MM.1S (cell line): ENCODE measurements around the gene LARGE1.

Experiments used
- CTCF ChIP-seq: fragments of 300-600 bp; sonication (generic); IDR thresholded peaks from 2 replicates; pipeline ENCODE4 v1.5.1; 2016; ENCODE audit warnings: antibody characterized with exemption, low read length, mixed read lengths
- EZH2 ChIP-seq: fragments of 300-600 bp; sonication (generic); optimal IDR thresholded peaks from 2 replicates; pipeline ENCODE3; 2017; ENCODE audit warnings: low read depth, mild to moderate bottlenecking, antibody characterized with exemption, low read length, mixed read lengths
- EZH2phosphoT487 ChIP-seq: fragments of 300-600 bp; sonication (generic); IDR thresholded peaks from 2 replicates; pipeline ENCODE4 v1.6.1; 2018; ENCODE audit warnings: antibody characterized with exemption, low read length

- TF ChIP-seq CTCF (no peak), EZH2phosphoT487 (no peak), EZH2 (no peak)
Measured at GRCh38 chr22:33461698-33462434, 458.4 kb downstream of the LARGE1 start.
